Central memory CD8-positive, alpha-beta T cell (primary cell): ENCODE data around the gene SFMBT1.

ENCODE experiments used
- ATAC-seq: fragments of 150-1000 bp; cut with Tn5 transposase; replicated peaks from 2 replicates; pipeline ENCODE4 v1.10.0; 2022; ENCODE audit warnings: mild to moderate bottlenecking, moderate FRiP score, moderate number of reproducible peaks; ENCODE audit not compliant: poor library complexity, severe bottlenecking; ENCODE audit errors: extremely low read depth
- DNase-seq, 2 donors: peaks; one replicate each; pipeline ENCODE4 v3.0.0; 2021; ENCODE audit warnings: low spot score in 2 of 2
- H3K27ac Mint-ChIP-seq: one replicate; pipeline ENCODE4 v1.8.0; 2022; ENCODE audit warnings: low read depth, mild to moderate bottlenecking, moderate library complexity, mixed read lengths
- H3K27me3 Mint-ChIP-seq: one replicate; pipeline ENCODE4 v1.8.0; 2022; ENCODE audit warnings: mixed read lengths
- H3K36me3 Mint-ChIP-seq: one replicate; pipeline ENCODE4 v1.8.0; 2022; ENCODE audit warnings: mild to moderate bottlenecking, moderate library complexity, mixed read lengths; ENCODE audit not compliant: insufficient read depth
- H3K4me1 Mint-ChIP-seq: one replicate; pipeline ENCODE4 v1.8.0; 2022; ENCODE audit warnings: mixed read lengths
- H3K4me3 Mint-ChIP-seq: one replicate; pipeline ENCODE4 v1.8.0; 2022; ENCODE audit warnings: mild to moderate bottlenecking, moderate library complexity, mixed read lengths
- H3K9me3 Mint-ChIP-seq: one replicate; pipeline ENCODE4 v1.8.0; 2022; ENCODE audit warnings: mixed read lengths

The SFMBT1 gene

GRCh38 chr3:53026382-53027162 is 19.3 kb downstream of the SFMBT1 start:
- Mint-ChIP-seq H3K4me3 (no peak overlapping the region), H3K27ac (no peak overlapping the region), H3K4me1 (peaks cover 32% of the 10 kb centered on the region)

GRCh38 chr3:53024315-53024714 is 21.6 kb downstream of the SFMBT1 start:
- H3K4me1 Mint-ChIP-seq: peaks cover 32% of the 10 kb centered on the region
- H3K27ac Mint-ChIP-seq: no peak overlapping the region
- ATAC-seq (no peak), DNase-seq (no peak)
- H3K36me3 Mint-ChIP-seq: peaks cover 2% of the 10 kb centered on the region
- H3K9me3 Mint-ChIP-seq: no peaks in the 10 kb centered on the region
- no peaks in the 10 kb centered on the region for H3K27me3 Mint-ChIP-seq
- H3K4me3 Mint-ChIP-seq: peak overlapping the region; percentile 8

More at GRCh38 chr3:53026382-53027162, 19.3 kb downstream of the SFMBT1 start:
- peaks cover 2% of the 10 kb centered on the region for H3K36me3 Mint-ChIP-seq
- no peaks in the 10 kb centered on the region for H3K9me3 Mint-ChIP-seq
- H3K27me3 Mint-ChIP-seq: no peaks in the 10 kb centered on the region
- ATAC-seq: no peak
- DNase-seq: no peak

- ATAC-seq (no peak), DNase-seq (no peak)
- no peaks in the 10 kb centered on the region for H3K36me3 Mint-ChIP-seq
- H3K27ac Mint-ChIP-seq: no peak overlapping the region
- no peak overlapping the region for H3K4me3 Mint-ChIP-seq
- no peaks in the 10 kb centered on the region for H3K27me3 Mint-ChIP-seq
- H3K9me3 Mint-ChIP-seq: no peaks in the 10 kb centered on the region
- peaks cover 40% of the 10 kb centered on the region for H3K4me1 Mint-ChIP-seq
Measured at GRCh38 chr3:53023072-53023823, 22.6 kb downstream of the SFMBT1 start.

- Mint-ChIP-seq H3K36me3 (no peaks in the 10 kb centered on the region), H3K4me1 (peaks cover 43% of the 10 kb centered on the region), H3K9me3 (no peaks in the 10 kb centered on the region), H3K27me3 (no peaks in the 10 kb centered on the region), H3K27ac (no peak overlapping the region), H3K4me3 (no peak overlapping the region)
- DNase-seq: no peak
- ATAC-seq: no peak
Measured at GRCh38 chr3:53022647-53023046, 23.2 kb downstream of the SFMBT1 start.

GRCh38 chr3:53016236-53016635 is 29.6 kb downstream of the SFMBT1 start:
- H3K27ac Mint-ChIP-seq: no peak overlapping the region
- ATAC-seq (no peak), DNase-seq (no peak)
- no peaks in the 10 kb centered on the region for H3K27me3 Mint-ChIP-seq
- peaks cover 27% of the 10 kb centered on the region for H3K4me1 Mint-ChIP-seq
- H3K9me3 Mint-ChIP-seq: no peaks in the 10 kb centered on the region
- no peaks in the 10 kb centered on the region for H3K36me3 Mint-ChIP-seq
- H3K4me3 Mint-ChIP-seq: no peak overlapping the region

GRCh38 chr3:53011324-53011723 is 34.5 kb downstream of the SFMBT1 start:
- H3K36me3 Mint-ChIP-seq: no peaks in the 10 kb centered on the region
- no peak overlapping the region for H3K27ac Mint-ChIP-seq
- no peak for ATAC-seq
- peaks cover 6% of the 10 kb centered on the region for H3K4me1 Mint-ChIP-seq
- no peak for DNase-seq
- H3K27me3 Mint-ChIP-seq: no peaks in the 10 kb centered on the region
- H3K9me3 Mint-ChIP-seq: no peaks in the 10 kb centered on the region
- no peak overlapping the region for H3K4me3 Mint-ChIP-seq

GRCh38 chr3:53009826-53010539 is 35.9 kb downstream of the SFMBT1 start:
- ATAC-seq: no peak
- Mint-ChIP-seq H3K9me3 (no peaks in the 10 kb centered on the region), H3K4me3 (no peak overlapping the region), H3K27ac (no peak overlapping the region), H3K36me3 (peaks cover 4% of the 10 kb centered on the region), H3K4me1 (peaks cover 6% of the 10 kb centered on the region), H3K27me3 (no peaks in the 10 kb centered on the region)
- no peak for DNase-seq

GRCh38 chr3:53008932-53009331 is 36.9 kb downstream of the SFMBT1 start:
- Mint-ChIP-seq H3K4me3 (no peak overlapping the region), H3K9me3 (no peaks in the 10 kb centered on the region), H3K27me3 (no peaks in the 10 kb centered on the region), H3K36me3 (peaks cover 6% of the 10 kb centered on the region), H3K4me1 (peaks cover 6% of the 10 kb centered on the region), H3K27ac (no peak overlapping the region)
- ATAC-seq (no peak), DNase-seq (no peak)

GRCh38 chr3:53005854-53006513 is 39.9 kb downstream of the SFMBT1 start:
- peak overlapping the region; percentile 68 for H3K27ac Mint-ChIP-seq

GRCh38 chr3:53005338-53005737 is 40.5 kb downstream of the SFMBT1 start:
- Mint-ChIP-seq H3K9me3 (no peaks in the 10 kb centered on the region), H3K4me1 (peaks cover 4% of the 10 kb centered on the region), H3K27ac (peak overlapping the region; percentile 68), H3K36me3 (peaks cover 6% of the 10 kb centered on the region), H3K4me3 (no peak overlapping the region), H3K27me3 (no peaks in the 10 kb centered on the region)
- DNase-seq (no peak), ATAC-seq (no peak)

More at GRCh38 chr3:53005854-53006513, 39.9 kb downstream of the SFMBT1 start:
- Mint-ChIP-seq H3K4me3 (no peak overlapping the region), H3K9me3 (no peaks in the 10 kb centered on the region), H3K4me1 (peaks cover 4% of the 10 kb centered on the region), H3K27me3 (no peaks in the 10 kb centered on the region), H3K36me3 (peaks cover 6% of the 10 kb centered on the region)
- ATAC-seq: no peak
- no peak for DNase-seq

GRCh38 chr3:53003320-53003719 is 42.6 kb downstream of the SFMBT1 start:
- H3K4me3 Mint-ChIP-seq: no peak overlapping the region
- no peak for ATAC-seq
- H3K27ac Mint-ChIP-seq: no peak overlapping the region
- no peak for DNase-seq
- no peaks in the 10 kb centered on the region for H3K27me3 Mint-ChIP-seq
- H3K4me1 Mint-ChIP-seq: peaks cover 10% of the 10 kb centered on the region
- H3K9me3 Mint-ChIP-seq: no peaks in the 10 kb centered on the region
- peaks cover 14% of the 10 kb centered on the region for H3K36me3 Mint-ChIP-seq

GRCh38 chr3:52998771-52999513 is 46.9 kb downstream of the SFMBT1 start:
- no peak overlapping the region for H3K4me3 Mint-ChIP-seq
- ATAC-seq: no peak

More at GRCh38 chr3:52998771-52999513, 46.9 kb downstream of the SFMBT1 start:
- H3K4me1 Mint-ChIP-seq: peaks cover 10% of the 10 kb centered on the region
- peaks cover 9% of the 10 kb centered on the region for H3K36me3 Mint-ChIP-seq
- no peak overlapping the region for H3K27ac Mint-ChIP-seq
- no peak for DNase-seq
- H3K9me3 Mint-ChIP-seq: no peaks in the 10 kb centered on the region
- H3K27me3 Mint-ChIP-seq: no peaks in the 10 kb centered on the region
